ENCODE results near the gene PRKG1.
"Not testable (repeated sequence)": the region's sequence is repeated elsewhere in the genome, so short reads cannot be mapped to it uniquely, and the experiment has no call there.

Gene PRKG1

DNA sequence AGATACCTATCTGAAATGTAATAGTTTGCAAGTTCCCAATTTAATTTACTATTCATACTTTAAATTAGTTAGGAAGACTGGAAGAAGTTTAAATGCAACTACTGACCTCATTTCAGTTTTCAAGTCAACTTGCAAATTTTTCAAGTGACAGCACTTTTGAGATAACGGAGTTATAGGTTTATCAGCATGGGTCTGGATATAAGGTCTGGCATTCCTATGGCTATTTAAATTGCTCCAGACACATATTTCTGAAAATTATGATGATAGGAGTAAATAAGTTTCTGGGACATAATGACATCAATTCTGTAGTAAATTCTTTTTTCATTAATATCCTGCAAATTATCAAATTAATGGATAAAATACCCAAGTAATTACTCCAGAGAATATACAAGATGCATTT is 251.9 kb downstream of the PRKG1 start:
- DNase-seq (ENCODE audit: low read depth) = no peak

DNA sequence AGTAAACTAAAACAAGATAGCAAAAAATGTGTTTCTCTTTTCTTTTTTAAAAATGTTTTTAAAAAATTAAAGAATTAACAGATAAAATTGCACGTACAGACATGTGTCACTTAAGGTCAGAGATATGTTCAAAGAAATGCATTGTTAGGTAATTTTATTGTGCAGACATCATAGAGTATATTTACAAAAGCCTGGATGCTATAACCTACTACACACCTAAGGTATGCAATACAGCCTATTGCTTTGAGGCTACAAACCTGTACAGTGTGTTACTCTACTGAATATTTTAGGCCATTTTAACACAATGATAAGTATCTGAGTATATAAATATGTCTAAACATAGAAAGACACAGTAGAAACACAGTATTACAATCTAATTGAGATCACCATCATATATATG is 253.1 kb downstream of the PRKG1 start:
- no peak for DNase-seq (ENCODE audit: low read depth)

DNA sequence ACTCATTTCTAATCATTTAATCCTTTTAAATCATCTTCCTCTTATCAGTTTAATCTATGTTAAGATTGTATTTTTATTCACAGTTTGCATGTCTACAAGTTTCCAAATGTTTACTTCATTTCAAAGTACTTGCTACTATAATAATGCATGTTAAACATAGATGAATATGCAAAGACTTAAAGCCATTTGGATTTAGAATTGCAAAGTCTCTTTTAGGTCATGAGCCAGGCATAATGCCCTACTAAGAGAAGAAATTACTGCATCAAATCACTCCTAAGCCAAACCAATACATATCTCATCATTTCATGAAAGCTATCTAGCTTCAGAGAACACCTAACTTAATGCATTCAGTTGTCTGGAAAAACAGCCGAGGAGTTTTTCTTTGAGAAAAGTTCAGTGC is 266.1 kb downstream of the PRKG1 start:
- no peak for DNase-seq (ENCODE audit: low read depth)

DNA sequence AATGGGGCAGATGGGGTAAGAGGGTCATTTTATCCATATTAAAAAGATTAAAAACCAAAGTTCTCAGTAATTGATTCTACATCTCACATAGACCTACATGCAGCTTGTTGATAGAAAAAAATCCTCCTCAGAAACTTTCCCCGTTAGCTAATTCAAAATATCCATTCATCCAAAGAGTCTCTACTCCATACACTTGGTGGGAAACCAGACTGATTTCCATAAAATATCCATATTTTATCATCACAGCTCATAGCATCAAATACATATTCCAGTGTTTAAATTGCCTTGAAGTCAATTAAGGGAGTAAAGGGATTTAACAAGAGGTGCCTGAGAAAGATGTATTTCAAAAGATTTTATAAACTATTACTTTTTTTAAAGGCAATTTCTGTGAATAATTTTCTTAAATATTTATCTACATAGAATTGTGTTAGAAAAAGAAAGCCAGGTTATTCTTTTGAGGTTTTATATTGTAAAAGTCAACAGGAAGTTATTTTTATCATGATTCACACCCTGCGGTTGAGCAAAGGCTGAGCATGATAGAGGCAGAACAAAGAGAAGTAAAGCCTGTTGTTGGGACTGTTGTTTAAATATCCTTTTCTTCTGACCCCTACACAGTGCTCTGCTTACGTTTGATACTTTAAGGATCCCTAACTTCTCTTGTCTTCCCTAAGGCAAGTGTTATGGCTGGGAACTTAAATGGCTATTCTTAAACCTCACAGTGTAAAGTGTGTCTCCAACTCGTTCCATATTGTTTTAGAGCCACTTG is 266.7 kb downstream of the PRKG1 start:
- no peak for DNase-seq (ENCODE audit: low read depth)

DNA sequence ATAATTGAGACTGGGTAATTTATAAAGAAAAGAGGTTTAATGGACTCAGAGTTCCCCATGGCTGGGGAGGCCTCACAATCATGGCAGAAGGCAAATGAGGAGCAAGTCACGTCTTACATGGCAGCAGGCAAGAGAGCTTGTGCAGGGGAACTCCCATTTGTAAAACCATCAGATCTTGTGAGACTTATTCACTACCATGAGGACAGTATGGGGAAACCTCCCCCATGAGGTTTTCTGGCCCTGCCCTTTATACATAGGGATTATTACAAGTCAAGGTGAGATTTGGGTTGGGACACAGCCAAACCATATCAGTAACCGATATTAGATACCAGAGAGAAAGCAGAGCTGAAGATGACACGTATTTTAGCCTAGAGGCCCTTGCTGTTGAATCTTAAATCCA is 267.5 kb downstream of the PRKG1 start:
- DNase-seq (ENCODE audit: low read depth) = not testable (repeated sequence)

DNA sequence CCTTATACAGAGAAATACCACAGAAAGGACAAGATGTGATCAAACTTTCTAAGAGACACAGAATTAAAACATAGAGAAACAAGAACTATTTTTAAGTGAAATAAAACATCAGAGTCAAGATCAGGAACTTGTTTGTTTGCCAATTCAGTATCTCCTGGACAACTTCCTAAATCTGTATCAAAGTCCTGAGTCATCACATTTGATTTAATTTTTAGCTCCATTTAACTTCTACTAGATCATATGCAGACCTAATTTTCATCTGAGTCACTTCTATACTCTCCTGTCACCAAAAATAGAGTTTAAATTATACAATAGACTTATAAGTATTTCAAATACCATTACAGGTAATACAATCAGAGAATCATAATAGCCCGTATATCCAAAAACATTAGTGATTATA is 268.1 kb downstream of the PRKG1 start:
- no peak for DNase-seq (ENCODE audit: low read depth)

DNA sequence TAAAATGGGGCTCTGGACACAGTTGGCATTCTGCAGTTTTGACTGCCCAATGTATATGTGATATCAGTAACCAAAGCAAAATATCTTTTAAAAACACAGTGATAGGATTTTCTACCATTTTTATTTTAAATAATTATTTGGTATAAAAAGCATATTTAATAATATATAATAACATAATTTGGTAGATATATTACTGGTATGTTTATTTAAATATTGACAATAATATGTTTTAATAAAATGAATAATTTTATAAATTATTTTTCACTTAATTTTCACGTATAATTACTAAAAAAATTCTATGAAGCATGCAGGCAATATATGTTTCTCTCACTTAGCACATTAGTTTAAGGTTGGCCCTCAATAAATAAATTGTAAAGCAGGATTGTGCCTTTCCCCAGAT is 269.1 kb downstream of the PRKG1 start:
- no peak for DNase-seq (ENCODE audit: low read depth)

DNA sequence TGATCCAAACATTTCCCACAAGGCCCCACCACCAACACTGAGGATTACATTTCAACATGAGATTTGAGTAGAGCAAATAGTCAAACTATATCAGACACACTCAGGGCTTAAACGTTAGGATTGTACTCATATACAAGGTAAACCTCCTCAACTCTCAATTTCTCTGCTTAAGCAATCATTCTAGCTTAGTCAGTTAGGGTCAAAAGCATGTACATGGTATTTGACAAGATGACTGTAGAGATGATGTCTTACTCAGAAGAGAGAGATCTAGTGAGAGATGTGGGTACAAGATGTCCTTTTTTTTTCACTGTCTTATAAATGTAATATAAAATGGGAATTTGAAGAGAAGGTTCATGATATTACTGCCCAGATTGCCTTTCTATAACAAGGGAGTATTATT is 270.1 kb downstream of the PRKG1 start:
- DNase-seq (ENCODE audit: low read depth) = no peak

DNA sequence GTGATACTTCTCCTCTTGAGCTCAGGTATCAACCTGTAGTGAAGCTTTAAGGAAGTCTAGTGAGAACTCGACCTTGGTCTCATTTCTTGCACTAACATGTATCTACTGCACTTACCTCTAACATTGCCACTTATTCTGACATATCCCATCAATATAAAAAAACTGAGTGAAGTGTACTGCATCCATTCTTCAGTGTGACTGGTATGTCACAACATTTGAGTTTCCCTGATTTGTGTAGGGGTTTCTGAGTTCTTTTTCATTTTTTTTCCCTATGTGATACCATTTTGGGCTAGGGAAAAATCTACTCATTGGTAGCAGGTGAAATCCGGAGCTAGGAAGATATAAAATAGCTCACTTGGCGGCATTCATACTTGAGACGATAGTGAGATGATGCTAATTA is 274.3 kb downstream of the PRKG1 start:
- DNase-seq (ENCODE audit: low read depth) = no peak

DNA sequence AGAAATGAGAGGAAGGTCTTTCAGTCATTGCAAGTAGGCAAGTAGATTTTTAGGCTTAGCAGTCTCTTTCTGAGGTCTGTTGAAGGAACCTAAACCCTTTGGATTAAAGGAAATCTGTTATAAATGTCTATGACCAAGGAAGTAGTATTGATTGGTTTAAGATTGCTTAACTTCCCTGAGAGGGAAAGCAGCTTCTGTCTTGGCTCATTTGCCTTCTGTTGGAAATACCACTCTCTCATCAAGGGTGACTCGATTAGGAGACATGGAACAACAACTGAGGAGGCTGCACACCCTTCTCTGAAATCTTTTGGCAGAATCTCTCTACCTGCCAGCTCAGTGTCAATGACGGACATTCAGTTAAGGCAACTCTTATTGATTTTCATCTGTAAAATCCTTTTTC is 282.9 kb downstream of the PRKG1 start:
- no peak for DNase-seq (ENCODE audit: low read depth)

DNA sequence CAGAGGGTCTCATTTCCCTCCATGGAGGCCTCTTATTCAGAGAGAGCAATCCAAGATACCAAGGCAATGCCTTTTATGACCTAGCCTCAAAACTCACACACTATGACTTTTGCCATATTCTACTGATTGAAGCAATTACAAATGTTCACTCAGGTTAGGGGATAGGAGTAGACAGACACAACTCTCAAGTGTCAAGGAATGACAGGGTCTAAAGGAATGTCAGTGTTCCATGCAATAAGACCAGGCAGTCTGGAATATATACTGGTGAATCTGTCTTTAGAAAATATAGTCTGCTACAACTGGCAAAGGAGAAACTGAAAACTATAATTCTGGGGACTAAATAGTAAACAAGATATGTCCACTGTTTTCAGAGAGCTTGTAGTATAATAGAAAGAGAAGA is 283.9 kb downstream of the PRKG1 start:
- DNase-seq (ENCODE audit: low read depth) = no peak

DNA sequence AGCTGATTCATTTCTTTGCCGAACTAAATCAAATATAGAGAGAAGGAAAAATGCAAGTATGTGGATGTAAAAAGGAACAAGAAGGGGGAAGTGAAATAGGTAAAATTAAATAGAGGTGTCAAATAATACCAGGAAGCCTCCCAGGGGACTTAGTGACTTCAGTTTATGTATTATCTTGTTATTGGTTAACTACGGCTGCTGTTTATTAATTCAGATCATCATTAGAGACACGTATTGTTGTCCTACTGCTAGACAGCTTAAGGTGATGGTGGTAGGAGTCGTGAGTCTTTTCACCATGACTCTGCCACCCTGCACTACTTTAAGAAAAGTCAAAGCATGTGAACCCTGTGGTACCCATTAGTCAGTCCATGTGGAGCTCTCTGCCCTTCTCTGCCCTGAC is 289.1 kb downstream of the PRKG1 start:
- no peak for DNase-seq (ENCODE audit: low read depth)

DNA sequence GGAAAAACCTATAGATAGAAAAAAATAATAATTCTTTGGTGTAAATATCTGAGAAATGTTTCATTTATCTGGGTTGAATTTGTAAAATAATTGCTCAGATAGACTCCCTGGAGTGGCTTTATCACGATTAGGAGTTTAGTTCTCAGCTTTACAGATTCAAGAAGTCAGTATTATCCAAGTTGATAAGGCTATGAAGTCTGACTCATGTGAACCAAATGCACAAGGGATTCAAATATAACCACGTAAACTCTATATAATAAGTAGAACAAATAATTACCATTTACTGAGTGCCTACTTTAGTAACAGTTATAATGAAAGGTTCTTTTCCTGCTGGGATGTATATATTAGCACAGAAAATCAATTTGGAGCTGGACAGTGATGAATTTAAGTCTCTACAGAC is 290.4 kb downstream of the PRKG1 start:
- DNase-seq (ENCODE audit: low read depth) = no peak

DNA sequence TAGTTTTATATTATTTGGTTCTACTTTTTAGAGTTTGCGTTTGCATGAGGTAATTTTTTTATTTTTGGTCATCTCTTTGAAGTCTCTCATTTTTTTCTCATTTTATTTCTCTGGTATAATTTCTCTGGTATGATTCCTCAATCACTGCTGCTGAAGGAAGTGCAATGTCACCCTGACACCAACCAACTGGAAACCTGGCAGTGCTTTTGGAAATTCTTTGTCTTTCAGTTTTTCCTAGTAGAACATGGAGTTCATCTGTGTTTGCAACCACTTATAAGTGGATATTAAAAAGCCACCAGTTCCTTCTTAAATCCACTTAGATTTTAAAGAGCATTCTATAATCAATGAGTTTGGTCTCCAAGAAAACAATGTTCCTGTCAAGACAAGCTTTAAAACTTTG is 291.8 kb downstream of the PRKG1 start:
- no peak for DNase-seq (ENCODE audit: low read depth)

DNA sequence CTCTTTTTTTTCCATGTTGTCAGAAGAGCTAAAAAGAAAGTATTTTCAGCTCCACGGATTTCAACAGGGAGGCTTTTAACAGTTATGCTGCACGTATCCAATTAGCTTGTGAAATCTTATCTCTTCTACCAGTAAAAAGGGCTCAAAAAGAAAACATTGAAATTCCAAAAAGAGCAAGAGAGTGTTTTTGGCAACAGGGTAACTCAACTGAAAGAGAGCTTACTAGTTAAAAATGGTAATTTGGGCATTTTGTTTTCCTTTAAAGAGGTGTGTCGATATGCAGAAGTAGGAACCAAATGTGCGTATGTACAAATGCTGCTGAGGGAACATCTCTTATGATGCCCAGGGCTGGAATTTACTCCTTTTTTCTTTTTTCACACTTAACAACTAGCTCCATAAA is 292.8 kb downstream of the PRKG1 start:
- no peak for DNase-seq (ENCODE audit: low read depth)

DNA sequence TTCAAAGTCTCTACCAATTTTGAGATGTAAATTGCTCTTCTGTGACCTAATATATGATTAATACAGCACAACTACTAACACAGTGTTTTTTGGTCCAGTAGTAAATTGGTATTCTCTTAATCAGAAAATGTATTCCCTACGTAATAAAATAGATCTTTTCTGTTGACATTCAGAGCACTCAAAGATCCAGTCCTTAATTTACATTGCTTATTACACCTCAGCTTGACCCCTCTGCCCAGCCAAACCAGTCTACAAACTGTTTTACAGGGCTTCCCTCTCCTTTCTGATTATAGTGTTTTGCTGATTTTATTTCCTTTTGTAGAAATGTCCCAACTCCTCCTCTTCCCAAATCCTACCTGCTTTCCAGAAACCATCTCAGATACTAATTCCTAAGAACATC is 293.4 kb downstream of the PRKG1 start:
- no peak for DNase-seq (ENCODE audit: low read depth)

DNA sequence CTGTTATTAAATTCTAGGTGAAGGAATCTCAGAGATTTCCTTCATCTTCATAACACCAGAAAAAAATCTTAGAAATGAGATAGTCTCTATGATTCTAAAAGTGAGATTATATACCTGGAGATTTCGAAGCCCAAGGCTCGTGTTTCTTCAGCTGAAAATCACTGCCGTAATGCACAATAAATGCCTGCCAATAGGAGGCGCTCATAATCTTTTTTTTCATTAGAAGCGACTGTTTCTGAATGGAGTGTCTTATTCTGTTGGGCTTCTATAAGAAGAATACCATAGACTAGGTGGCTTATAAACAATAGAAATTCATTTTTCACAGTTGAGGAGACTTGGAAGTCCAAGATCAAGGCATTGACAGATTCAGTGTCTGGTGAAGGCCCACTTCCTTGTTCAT is 294.7 kb downstream of the PRKG1 start:
- no peak for DNase-seq (ENCODE audit: low read depth)

DNA sequence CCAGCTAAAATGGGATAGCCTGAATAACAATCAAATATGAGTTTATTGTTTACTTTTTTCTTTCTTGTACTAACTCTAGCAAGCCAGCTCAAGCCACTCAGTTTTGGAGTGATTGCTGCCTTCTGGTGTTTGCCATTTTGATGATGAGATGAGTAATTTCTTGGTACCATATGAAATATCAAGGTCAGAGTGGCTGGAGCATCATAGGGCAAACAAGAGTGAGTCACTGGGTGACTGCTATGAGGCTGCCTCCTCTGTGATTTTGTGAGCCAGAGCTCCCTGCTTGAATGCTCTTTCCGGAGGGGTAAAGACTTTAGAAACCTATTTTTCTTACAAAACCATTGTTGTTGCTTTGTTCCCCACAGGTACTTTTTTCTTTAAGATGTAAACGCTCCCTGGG is 295.6 kb downstream of the PRKG1 start:
- no peak for DNase-seq (ENCODE audit: low read depth)

DNA sequence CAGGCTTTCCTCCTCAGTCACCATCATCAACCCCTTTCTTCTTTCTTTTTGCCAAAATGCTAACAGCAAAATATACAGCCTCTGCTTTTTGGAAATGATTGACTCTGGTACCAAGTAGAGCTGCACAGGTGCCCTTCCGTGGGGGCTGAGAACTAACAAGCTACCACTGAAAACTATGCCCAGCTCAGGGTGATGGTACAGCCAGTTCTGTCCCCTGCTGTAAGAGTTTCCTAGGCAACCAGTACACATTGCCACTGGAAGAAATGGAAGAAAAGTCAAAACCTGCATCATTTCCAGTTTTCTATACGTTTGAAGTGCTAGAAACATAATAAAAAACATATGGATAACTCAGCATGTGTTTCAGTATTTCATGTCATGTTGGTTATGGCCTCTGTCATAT is 297.5 kb downstream of the PRKG1 start:
- DNase-seq (ENCODE audit: low read depth) = no peak

DNA sequence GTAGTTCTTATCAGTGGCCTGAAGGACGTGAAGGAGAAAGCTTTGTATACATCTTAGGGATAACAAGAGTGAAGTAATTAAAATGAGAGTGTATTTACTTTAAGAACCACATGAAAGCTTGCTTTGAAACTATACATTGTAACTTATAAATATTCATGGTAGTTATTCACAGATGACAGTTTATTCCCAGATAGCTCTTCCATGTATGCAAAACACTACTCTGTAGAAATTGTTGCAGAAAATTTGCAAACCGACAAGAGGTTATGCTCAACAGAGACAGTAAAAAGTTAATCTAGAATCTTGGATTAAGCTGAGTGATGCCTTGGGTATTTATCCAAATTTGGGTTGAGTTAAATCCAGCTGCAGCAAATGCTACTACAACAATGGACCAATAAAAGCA is 301.5 kb downstream of the PRKG1 start:
- no peak for DNase-seq (ENCODE audit: low read depth)

DNA sequence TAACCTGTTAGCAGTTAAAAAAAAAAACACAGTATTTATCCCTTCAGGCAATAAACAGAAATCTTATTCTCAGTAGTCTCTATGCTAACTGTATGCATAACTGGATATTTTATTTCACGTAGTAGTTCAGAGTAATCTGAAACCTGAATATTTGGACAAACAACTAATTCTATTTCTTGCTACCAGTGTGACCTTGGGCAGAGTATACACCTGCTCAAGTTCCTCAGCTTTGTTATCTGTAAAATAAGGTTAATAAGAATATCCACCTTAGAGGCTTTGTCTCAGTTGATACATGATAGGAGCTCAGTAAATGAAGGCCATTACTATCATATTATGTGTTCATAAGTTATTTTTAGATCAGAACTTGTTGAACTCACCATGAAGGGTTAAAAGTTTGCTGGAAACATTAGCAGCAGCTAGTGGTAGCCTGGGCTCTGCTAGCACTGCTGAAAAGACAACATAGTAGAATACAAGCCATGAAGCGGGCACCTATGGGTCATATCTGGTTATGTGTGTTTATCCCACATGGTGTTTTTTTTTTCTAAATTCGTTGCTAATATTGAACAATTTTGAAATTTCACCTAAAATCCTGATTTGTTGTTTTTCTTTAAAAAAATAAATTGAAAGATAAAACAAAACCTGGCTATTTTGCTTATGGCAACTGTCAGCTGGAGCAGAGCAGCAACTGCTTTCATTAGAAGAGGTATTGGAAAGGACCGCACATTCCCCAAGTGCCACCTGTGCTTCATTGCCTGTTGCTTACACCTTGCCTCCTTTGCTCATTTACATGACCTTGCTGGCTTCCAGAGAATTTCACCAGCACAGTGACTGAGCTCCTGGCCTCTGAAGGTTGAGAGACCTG is 303.0 kb downstream of the PRKG1 start:
- no peak for DNase-seq (ENCODE audit: low read depth)

DNA sequence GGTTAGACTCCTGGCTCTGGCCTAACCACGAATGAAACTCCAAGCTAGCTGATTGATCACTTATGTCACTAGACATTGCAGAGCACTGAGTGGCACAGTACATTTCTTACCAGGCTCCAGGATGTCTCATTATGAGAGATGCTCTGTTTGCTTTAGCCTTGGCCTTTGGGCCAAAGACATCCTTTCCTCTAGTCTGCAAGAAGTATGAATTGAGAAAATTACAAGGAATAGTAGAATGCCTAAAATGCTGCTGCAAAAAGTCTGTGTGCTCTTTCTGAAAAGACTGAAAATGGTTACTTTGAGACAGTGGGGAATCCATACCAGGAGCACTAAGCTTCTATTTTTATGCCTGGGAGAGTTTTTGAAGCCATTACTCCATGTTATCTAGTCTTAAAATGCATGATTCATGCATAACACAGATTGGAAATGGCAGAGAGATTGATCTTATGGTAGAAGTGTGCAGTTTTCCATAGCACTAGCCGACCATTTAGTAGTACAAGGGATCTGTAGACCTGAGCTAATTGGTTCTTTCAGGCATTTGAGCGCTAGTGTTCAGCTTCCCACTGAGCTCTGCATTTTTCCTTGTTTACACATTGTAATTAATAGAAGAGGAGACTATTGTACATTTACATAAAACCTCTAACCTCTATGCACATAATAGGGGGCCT is 303.8 kb downstream of the PRKG1 start:
- no peak for DNase-seq (ENCODE audit: low read depth)

DNA sequence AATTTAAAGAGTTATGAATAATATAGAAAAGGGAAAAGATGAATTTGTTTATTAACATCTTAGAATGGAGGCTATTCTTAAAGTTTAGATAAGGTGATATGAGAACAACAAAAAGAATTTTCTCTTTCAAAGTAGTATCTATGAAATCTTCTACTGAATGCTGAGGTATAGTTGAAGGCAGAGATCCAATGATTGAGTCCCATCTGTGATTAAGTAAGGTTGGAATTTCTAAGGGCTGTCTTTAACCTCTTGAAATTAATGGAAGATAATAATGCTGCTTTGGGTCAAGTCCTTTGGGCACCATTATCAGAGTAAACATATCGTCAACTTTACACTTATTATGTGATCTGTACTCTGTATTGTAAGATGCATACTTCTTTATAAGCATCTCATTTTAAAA is 307.9 kb downstream of the PRKG1 start:
- no peak for DNase-seq (ENCODE audit: low read depth)
